H1 (cell line): ENCODE measurements around the gene LCA5L. TPM values are rescaled to one million over a fixed set of nuclear protein-coding genes. Genes with fewer than 3 reads are reported as not detected.

ENCODE experiments used
- ATF3 ChIP-seq: IDR thresholded peaks from 2 replicates; pipeline ENCODE4 v1.6.1; 2011; ENCODE audit warnings: low read depth, mild to moderate bottlenecking, low read length; ENCODE audit not compliant: insufficient read depth
- NANOG ChIP-seq: IDR thresholded peaks from 2 replicates; pipeline ENCODE4 v1.6.1; 2011; ENCODE audit warnings: low read length, low read depth, mild to moderate bottlenecking, inconsistent platforms; ENCODE audit not compliant: insufficient read depth, poor library complexity, severe bottlenecking
- polyA plus RNA-seq, 7 experiments: library from polyadenylated mRNA; depleted of rRNA in 3 of 7; stranded (reverse) in 5 of 7; unstranded in 2 of 7; fragments of >200 nt in 5 of 7; fragments of 200-250 nt in 2 of 7; gene quantifications; 1 replicate in 5 of 7; 2 replicates in 1 of 7; 4 replicates in 1 of 7; pipeline versions ENCODE4 v1.2.1 to v1.2.3, GENCODE V29; 2011 to 2013; ENCODE audit warnings: missing spikeins in 2 of 7, mixed read lengths in 2 of 7
- total RNA-seq: library from RNA; stranded (reverse); fragmentation: NEBNext Ultra II Directional; extraction: Animal tissue kit (Norgen Biotek cat#: 25700); gene quantifications from 2 replicates; pipeline ENCODE4 v1.2.1, GENCODE V29; 2021

The LCA5L gene
- total and polyA plus RNA-seq, 2 of the 8 experiments (the other 6 are each of a cell fraction or from before 2014, with no cell fraction given) = 0.11 to 0.84 TPM

- TF ChIP-seq NANOG (no peak), ATF3 (no peak)
These were observed 22.2 kb upstream of the LCA5L start (continued) for GRCh38 chr21:39467746-39468145.
